Neuronal stem cell (in vitro differentiated cells): ENCODE data around the gene CHKA.

Experiments
- DNase-seq: peaks from one replicate; pipeline ENCODE4 v3.0.0-alpha.2; 2013; ENCODE audit warnings: low spot score
- H2AFZ ChIP-seq: one replicate; pipeline ENCODE4 v1.6.1; 2013; ENCODE audit warnings: mild to moderate bottlenecking, low read length, inconsistent platforms
- H2AK5ac ChIP-seq: 2 replicates; pipeline ENCODE4 v1.6.1; 2013; ENCODE audit warnings: low read depth, mild to moderate bottlenecking, inconsistent platforms, low read length, moderate library complexity, mixed read lengths
- H2BK120ac ChIP-seq: 2 replicates; pipeline ENCODE4 v1.6.1; 2013; ENCODE audit warnings: low read depth, mild to moderate bottlenecking, inconsistent platforms, low read length, moderate library complexity, mixed read lengths
- H2BK12ac ChIP-seq: one replicate; pipeline ENCODE4 v1.6.1; 2013; ENCODE audit warnings: low read length, inconsistent platforms
- H2BK15ac ChIP-seq: 2 replicates; pipeline ENCODE4 v1.6.1; 2013; ENCODE audit warnings: mild to moderate bottlenecking, low read length, inconsistent platforms, mixed read lengths
- H2BK5ac ChIP-seq: one replicate; pipeline ENCODE4 v1.6.1; 2013; ENCODE audit warnings: inconsistent platforms, mild to moderate bottlenecking, low read length, moderate library complexity
- H3K14ac ChIP-seq: one replicate; pipeline ENCODE4 v1.6.1; 2013; ENCODE audit warnings: low read length, inconsistent platforms
- H3K18ac ChIP-seq: 2 replicates; pipeline ENCODE4 v1.6.1; 2013; ENCODE audit warnings: low read length, inconsistent platforms
- H3K23ac ChIP-seq: 2 replicates; pipeline ENCODE4 v1.6.1; 2013; ENCODE audit warnings: low read depth, mild to moderate bottlenecking, mixed read lengths, low read length, inconsistent platforms; ENCODE audit not compliant: poor library complexity
- H3K27ac ChIP-seq: replicated peaks from 3 replicates; pipeline ENCODE4 v1.5.1; 2013; ENCODE audit warnings: low read length, inconsistent platforms
- H3K27me3 ChIP-seq, 3 experiments: 2 replicates each; pipeline ENCODE4 v1.6.1; 2013; ENCODE audit warnings: low read length in 3 of 3, mild to moderate bottlenecking in 2 of 3, inconsistent platforms in 1 of 3, low read depth in 1 of 3, mixed read lengths in 1 of 3, moderate library complexity in 1 of 3; ENCODE audit not compliant: control insufficient read depth in 3 of 3, insufficient read depth in 3 of 3
- H3K36me3 ChIP-seq, 2 donors: replicated peaks in 1 of 2; 2 replicates each; pipeline ENCODE4 v1.6.1; 2013; ENCODE audit warnings: low read length in 2 of 2; ENCODE audit not compliant: control insufficient read depth in 2 of 2, insufficient read depth in 2 of 2
- H3K4ac ChIP-seq: 2 replicates; pipeline ENCODE4 v1.6.1; 2013; ENCODE audit warnings: inconsistent platforms, mild to moderate bottlenecking, low read length, moderate library complexity
- H3K4me1 ChIP-seq, 2 donors: 1 replicate in 1 of 2; 2 replicates in 1 of 2; pipeline ENCODE4 v1.6.1; 2013; ENCODE audit warnings: low read length in 2 of 2, low read depth in 1 of 2; ENCODE audit not compliant: control insufficient read depth in 2 of 2, insufficient read depth in 1 of 2
- H3K4me2 ChIP-seq: one replicate; pipeline ENCODE4 v1.6.1; 2013; ENCODE audit warnings: mild to moderate bottlenecking, low read length, inconsistent platforms; ENCODE audit not compliant: insufficient read depth, poor library complexity, severe bottlenecking
- H3K4me3 ChIP-seq, 2 donors: 2 replicates each; pipeline ENCODE4 v1.5.1; 2013; ENCODE audit warnings: low read length in 2 of 2, mild to moderate bottlenecking in 2 of 2, inconsistent platforms in 1 of 2, moderate library complexity in 1 of 2
- H3K79me1 ChIP-seq: one replicate; pipeline ENCODE4 v1.6.1; 2013; ENCODE audit warnings: low read depth, mild to moderate bottlenecking, inconsistent platforms, low read length, moderate library complexity
- H3K9ac ChIP-seq: one replicate; pipeline ENCODE4 v1.6.1; 2013; ENCODE audit warnings: mild to moderate bottlenecking, low read depth, low read length, inconsistent platforms; ENCODE audit not compliant: poor library complexity
- H3K9me3 ChIP-seq, 2 donors: replicated peaks in 1 of 2; 2 replicates each; pipeline versions ENCODE3 to v1.6.1; 2013; ENCODE audit warnings: low read length in 2 of 2, mild to moderate bottlenecking in 2 of 2, inconsistent platforms in 1 of 2, low read depth in 1 of 2, mixed read lengths in 1 of 2, moderate library complexity in 1 of 2; ENCODE audit not compliant: control insufficient read depth in 2 of 2, insufficient read depth in 1 of 2
- H4K8ac ChIP-seq: one replicate; pipeline ENCODE4 v1.6.1; 2013; ENCODE audit warnings: low read depth, mild to moderate bottlenecking, inconsistent platforms, low read length, moderate library complexity
- H4K91ac ChIP-seq: one replicate; pipeline ENCODE4 v1.6.1; 2013; ENCODE audit warnings: low read length, low read depth, mild to moderate bottlenecking, inconsistent platforms; ENCODE audit not compliant: poor library complexity
- WGBS, 2 donors: extraction: QIAGEN DNeasy Blood & Tissue Kit; methylation state at CpG; one replicate each; pipeline ENCODE4 v1.1.7; 2013; ENCODE audit warnings: missing lambda C conversion rate in 2 of 2, mixed read lengths in 1 of 2; ENCODE audit not compliant: insufficient read length in 2 of 2, insufficient replicate concordance in 1 of 2; ENCODE audit errors: extremely low coverage in 2 of 2; 5-methylcytosine and 5-hydroxymethylcytosine counted together

CHKA gene

DNA sequence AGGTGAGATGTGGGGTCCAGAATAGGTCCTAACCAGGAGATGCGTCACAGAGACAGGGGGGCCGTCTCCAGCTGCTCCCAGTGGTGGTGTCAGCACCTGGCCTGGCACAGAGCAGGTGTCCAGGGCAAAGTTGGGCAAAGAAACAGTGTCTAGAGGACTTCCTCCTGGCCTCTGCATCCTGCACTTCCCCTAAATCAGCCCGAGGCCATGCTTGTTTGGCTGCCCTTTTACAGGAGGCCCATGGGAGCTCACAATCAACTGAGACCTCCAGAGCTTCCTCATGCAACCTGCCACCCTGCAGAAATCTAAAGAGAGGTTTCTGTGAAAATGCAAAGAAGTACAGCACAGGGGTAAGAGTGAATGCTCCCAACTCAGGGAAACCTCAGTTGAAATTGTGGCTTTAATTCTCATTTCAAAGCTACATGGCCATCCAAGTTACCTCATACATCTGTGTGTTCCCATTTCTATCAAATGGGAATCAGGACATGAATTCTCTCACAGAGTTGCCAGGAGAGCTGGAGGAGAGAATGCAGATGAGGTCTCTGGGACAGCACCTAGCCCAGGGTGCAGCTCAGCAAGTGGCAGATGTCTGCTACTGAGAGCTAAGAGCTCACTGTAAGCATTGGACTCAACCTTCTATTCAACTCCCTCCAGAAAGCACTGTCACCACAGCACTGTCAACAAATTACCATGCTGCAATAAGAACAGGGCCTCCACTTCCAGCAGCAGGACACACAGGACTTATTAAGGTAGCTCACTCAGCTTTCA, 49.7 kb downstream of the CHKA start:
- H4K8ac ChIP-seq: no peak overlapping the region
- no peaks in the 10 kb centered on the region for H3K9me3 ChIP-seq
- no peak overlapping the region for H2BK15ac ChIP-seq
- H3K4me2 ChIP-seq: no peak overlapping the region
- no peak overlapping the region for H3K27ac ChIP-seq
- no peak overlapping the region for H2BK5ac ChIP-seq
- H3K79me1 ChIP-seq: no peaks in the 10 kb centered on the region
- no peak overlapping the region for H3K23ac ChIP-seq
- no CpG with 5 or more reads among the region's 3 CpGs for WGBS, 2 donors
- peaks cover 21 to 97% of the 10 kb centered on the region in 2 donors for H3K36me3 ChIP-seq
- DNase-seq: no peak
- H3K9ac ChIP-seq: no peak overlapping the region
- H2AFZ ChIP-seq: no peak overlapping the region
- no peak overlapping the region for H3K18ac ChIP-seq
- H3K4me1 ChIP-seq: peaks cover 0 to 12% of the 10 kb centered on the region in 2 donors
- no peak overlapping the region for H3K4ac ChIP-seq
- no peak overlapping the region for H2BK12ac ChIP-seq
- H2AK5ac ChIP-seq: no peak overlapping the region
- no peak overlapping the region for H2BK120ac ChIP-seq
- H4K91ac ChIP-seq: peak overlapping the region; percentile 27
- no peak overlapping the region for H3K4me3 ChIP-seq
- H3K27me3 ChIP-seq: no peaks in the 10 kb centered on the region
- H3K14ac ChIP-seq: no peak overlapping the region

DNA sequence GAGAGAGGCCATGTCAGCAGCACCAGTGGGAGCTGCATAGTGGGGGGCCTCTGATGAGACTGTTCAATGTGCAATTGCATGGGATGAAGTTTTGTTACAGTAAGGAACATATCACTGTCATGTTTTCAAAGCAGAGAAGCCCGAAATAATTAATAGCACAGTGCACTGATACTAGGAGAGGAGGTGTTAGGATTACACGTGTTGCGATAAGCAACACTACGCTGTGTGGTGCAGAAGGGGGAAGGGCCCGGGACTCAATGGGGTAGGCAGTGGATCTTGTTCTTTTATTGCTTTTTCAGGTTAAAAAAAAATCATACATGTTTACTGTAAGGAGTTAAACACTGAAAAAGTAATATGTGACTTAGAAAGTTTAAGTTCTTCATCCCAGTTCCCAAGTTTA, 53.2 kb downstream of the CHKA start:
- DNase-seq: no peak
- Histone ChIP-seq H2AK5ac (no peak overlapping the region), H3K4ac (no peak overlapping the region), H2AFZ (no peak overlapping the region), H3K27ac (no peak overlapping the region), H3K4me1 (peaks cover 0 to 12% of the 10 kb centered on the region in 2 donors), H3K18ac (no peak overlapping the region), H3K27me3 (no peaks in the 10 kb centered on the region), H3K9me3 (no peaks in the 10 kb centered on the region), H3K4me2 (no peak overlapping the region), H2BK15ac (no peak overlapping the region), H4K8ac (no peak overlapping the region), H2BK5ac (no peak overlapping the region), H4K91ac (no peak overlapping the region), H2BK12ac (no peak overlapping the region), H2BK120ac (no peak overlapping the region), H3K4me3 (no peak overlapping the region), H3K79me1 (no peaks in the 10 kb centered on the region), H3K14ac (no peak overlapping the region), H3K9ac (no peak overlapping the region), H3K36me3 (peaks cover 26 to 98% of the 10 kb centered on the region in 2 donors), H3K23ac (no peak overlapping the region)
- no CpG with 5 or more reads among the region's 5 CpGs for WGBS, 2 donors

DNA sequence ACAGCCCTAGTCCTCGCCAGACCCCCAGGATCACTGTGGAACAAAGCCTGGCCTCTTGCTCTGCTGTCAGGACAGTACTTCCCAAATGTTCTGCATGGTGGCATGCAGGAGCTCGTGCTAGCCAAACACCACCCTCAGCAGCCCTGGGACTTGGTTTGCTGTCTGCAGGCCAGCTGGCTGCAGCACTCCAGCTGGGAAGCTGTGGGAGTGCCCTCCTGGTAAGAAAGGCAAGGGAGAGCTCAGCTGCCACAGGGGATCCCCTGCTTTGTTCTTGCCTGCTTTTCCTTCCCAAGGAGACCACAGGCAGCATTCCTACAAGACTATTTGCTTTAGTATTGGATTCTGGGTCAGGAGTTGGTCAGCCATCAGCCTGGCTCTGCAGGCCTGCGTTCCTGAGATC, 54.4 kb downstream of the CHKA start:
- Histone ChIP-seq H3K27me3 (no peaks in the 10 kb centered on the region), H3K14ac (no peak overlapping the region), H2BK5ac (no peak overlapping the region), H2AFZ (no peak overlapping the region), H2BK12ac (no peak overlapping the region), H3K4me3 (no peak overlapping the region), H3K79me1 (no peaks in the 10 kb centered on the region), H3K9ac (peak overlapping the region; percentile 9), H3K36me3 (peaks cover 33 to 98% of the 10 kb centered on the region in 2 donors), H4K8ac (no peak overlapping the region), H3K4me1 (peaks cover 0 to 12% of the 10 kb centered on the region in 2 donors), H3K23ac (no peak overlapping the region), H3K4me2 (no peak overlapping the region), H2BK15ac (peak overlapping the region; percentile 37), H3K18ac (no peak overlapping the region), H3K27ac (peak overlapping the region; percentile 36), H2AK5ac (no peak overlapping the region), H4K91ac (no peak overlapping the region), H3K9me3 (no peaks in the 10 kb centered on the region), H2BK120ac (no peak overlapping the region), H3K4ac (no peak overlapping the region)
- WGBS, 2 donors: no CpG with 5 or more reads among the region's 3 CpGs
- no peak for DNase-seq

- no peak overlapping the region for H4K91ac ChIP-seq
- no peak for DNase-seq
- no peak overlapping the region for H3K27ac ChIP-seq
- H3K18ac ChIP-seq: no peak overlapping the region
- no peak overlapping the region for H2BK15ac ChIP-seq
- H4K8ac ChIP-seq: no peak overlapping the region
- whole genome bisulfite sequencing, 2 donors: no CpG with 5 or more reads among the region's 5 CpGs
- no peak overlapping the region for H3K4me2 ChIP-seq
- H3K4me1 ChIP-seq: peaks cover 0 to 12% of the 10 kb centered on the region in 2 donors
- no peaks in the 10 kb centered on the region for H3K27me3 ChIP-seq
- no peak overlapping the region for H3K14ac ChIP-seq
- H2BK120ac ChIP-seq: no peak overlapping the region
- no peaks in the 10 kb centered on the region for H3K79me1 ChIP-seq
- no peak overlapping the region for H2AK5ac ChIP-seq
- no peak overlapping the region for H3K23ac ChIP-seq
- no peak overlapping the region for H2BK5ac ChIP-seq
- no peak overlapping the region for H2AFZ ChIP-seq
- no peaks in the 10 kb centered on the region for H3K9me3 ChIP-seq
- H3K36me3 ChIP-seq: peaks cover 35 to 97% of the 10 kb centered on the region in 2 donors
- no peak overlapping the region for H3K4me3 ChIP-seq
- no peak overlapping the region for H3K4ac ChIP-seq
- H2BK12ac ChIP-seq: no peak overlapping the region
- H3K9ac ChIP-seq: no peak overlapping the region
Observed at GRCh38 chr11:68065841-68066240, 55.3 kb downstream of the CHKA start.
